NOMO-1 treated with DMSO at 0.1 percent for 48 hours (cell line): Measurements from ENCODE around the gene KRTAP23-1.

ENCODE experiments used
- DNase-seq: peaks from one replicate; lab custom pipeline; 2025; ENCODE audit not compliant: unreplicated experiment; lab: John Stamatoyannopoulos, UW

Gene KRTAP23-1

GRCh38 chr21:30348506-30348905 lies at the start of gene KRTAP23-1:
Gene KRTAP23-1 (minus strand): TSS chr21:30348606. CDS start chr21:30348606, 0 bp downstream.
- no peak for DNase-seq

GRCh38 chr21:30395731-30396130 lies 47.3 kb upstream of the KRTAP23-1 start, which contains the start of gene KRTAP13-1:
Gene KRTAP13-1 (plus strand): TSS chr21:30396031. CDS start chr21:30396087, 56 bp downstream.
- no peak for DNase-seq

GRCh38 chr21:30391492-30392025 lies 43.2 kb upstream of the KRTAP23-1 start:
- DNase-seq: no peak

GRCh38 chr21:30382201-30382600 lies 33.8 kb upstream of the KRTAP23-1 start:
- DNase-seq: no peak

GRCh38 chr21:30372139-30372770 lies 23.8 kb upstream of the KRTAP23-1 start, which contains the start of gene KRTAP13-2:
Gene KRTAP13-2 (minus strand): TSS chr21:30372271. CDS start chr21:30372213, 58 bp downstream.
- no peak for DNase-seq

- no peak for DNase-seq
Observed at GRCh38 chr21:30355906-30356305, 7.5 kb upstream of the KRTAP23-1 start.

- no peak for DNase-seq
Observed at GRCh38 chr21:30354308-30355005, 6.1 kb upstream of the KRTAP23-1 start.

GRCh38 chr21:30351534-30351933 lies 3.1 kb upstream of the KRTAP23-1 start:
- DNase-seq: no peak

GRCh38 chr21:30349572-30349971 lies 1.2 kb upstream of the KRTAP23-1 start:
- no peak for DNase-seq

GRCh38 chr21:30345014-30345413 lies 3.4 kb downstream of the KRTAP23-1 start:
- no peak for DNase-seq

GRCh38 chr21:30340714-30341573 lies 7.5 kb downstream of the KRTAP23-1 start:
- DNase-seq: no peak

GRCh38 chr21:30338717-30339116 lies 9.7 kb downstream of the KRTAP23-1 start:
- no peak for DNase-seq

GRCh38 chr21:30337772-30338171 lies 10.6 kb downstream of the KRTAP23-1 start:
- DNase-seq: no peak

- DNase-seq: no peak
Observed at GRCh38 chr21:30337276-30337744, 11.1 kb downstream of the KRTAP23-1 start, which contains the start of gene KRTAP27-1. Gene KRTAP27-1 (minus strand): TSS chr21:30337694. CDS start chr21:30337668, 26 bp downstream.

GRCh38 chr21:30336596-30336995 lies 11.8 kb downstream of the KRTAP23-1 start:
- DNase-seq: no peak

GRCh38 chr21:30333736-30334135 lies 14.7 kb downstream of the KRTAP23-1 start:
- DNase-seq: no peak

GRCh38 chr21:30332681-30333080 lies 15.7 kb downstream of the KRTAP23-1 start:
- no peak for DNase-seq

- DNase-seq: no peak
Observed at GRCh38 chr21:30329203-30329875, 19.1 kb downstream of the KRTAP23-1 start.

GRCh38 chr21:30326390-30326789 lies 22.0 kb downstream of the KRTAP23-1 start:
- no peak for DNase-seq

GRCh38 chr21:30320215-30320614 lies 28.2 kb downstream of the KRTAP23-1 start, which contains the start of gene KRTAP26-1:
Gene KRTAP26-1 (minus strand): TSS chr21:30320315. CDS start chr21:30320035, 280 bp downstream.
- no peak for DNase-seq
